IPS-18a (cell line): ENCODE data around the gene SMIM14.
"Not testable (repeated sequence)": the region's sequence is repeated elsewhere in the genome, so short reads cannot be mapped to it uniquely, and the experiment has no call there.

Experiments used
- H3K27ac ChIP-seq: one replicate; pipeline ENCODE4 v1.5.1; 2013; ENCODE audit warnings: low read length
- H3K27me3 ChIP-seq: one replicate; pipeline ENCODE4 v1.6.1; 2013; ENCODE audit warnings: mild to moderate bottlenecking, low read length; ENCODE audit not compliant: control insufficient read depth, insufficient read depth
- H3K36me3 ChIP-seq: one replicate; pipeline ENCODE4 v1.6.1; 2013; ENCODE audit warnings: low read depth, low read length; ENCODE audit not compliant: control insufficient read depth
- H3K4me1 ChIP-seq: one replicate; pipeline ENCODE4 v1.6.1; 2013; ENCODE audit warnings: low read depth, low read length; ENCODE audit not compliant: control insufficient read depth
- H3K4me3 ChIP-seq: one replicate; pipeline ENCODE4 v1.5.1; 2013; ENCODE audit warnings: low read length
- H3K9ac ChIP-seq: one replicate; pipeline ENCODE4 v1.6.1; 2013; ENCODE audit warnings: mild to moderate bottlenecking, low read length, moderate library complexity
- H3K9me3 ChIP-seq: one replicate; pipeline ENCODE4 v1.6.1; 2013; ENCODE audit warnings: low read depth, low read length; ENCODE audit not compliant: control insufficient read depth

SMIM14 gene

GRCh38 chr4:39660757-39661156 is 22.1 kb upstream of the SMIM14 start:
- H3K27ac ChIP-seq: no peak overlapping the region

DNA sequence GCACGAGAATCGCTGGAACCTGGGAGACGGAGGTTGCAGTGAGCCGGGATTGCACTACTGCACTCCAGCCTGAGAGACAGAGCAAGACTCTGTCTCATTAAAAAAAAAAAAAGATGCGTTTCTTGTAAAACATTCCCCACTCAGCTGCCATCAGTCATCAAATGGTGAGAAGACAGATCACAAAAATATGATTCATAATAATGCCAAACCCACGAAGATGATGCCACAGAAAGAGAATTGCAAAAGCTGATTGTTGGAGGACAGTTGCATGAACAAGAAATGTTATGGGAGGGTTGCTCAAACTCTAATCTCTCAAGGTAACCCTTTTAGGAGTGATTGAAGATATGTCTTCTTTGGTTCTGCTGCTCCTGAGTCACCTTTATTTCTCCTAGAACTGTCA is 21.4 kb upstream of the SMIM14 start:
- Histone ChIP-seq H3K4me1 (no peaks in the 10 kb centered on the region), H3K9me3 (no peaks in the 10 kb centered on the region), H3K27ac (no peak overlapping the region), H3K36me3 (no peaks in the 10 kb centered on the region), H3K9ac (no peak overlapping the region), H3K27me3 (no peaks in the 10 kb centered on the region), H3K4me3 (no peak overlapping the region)

More at GRCh38 chr4:39660757-39661156, 22.1 kb upstream of the SMIM14 start:
- H3K27me3 ChIP-seq: no peaks in the 10 kb centered on the region
- no peaks in the 10 kb centered on the region for H3K4me1 ChIP-seq
- no peaks in the 10 kb centered on the region for H3K9me3 ChIP-seq
- H3K4me3 ChIP-seq: no peak overlapping the region
- H3K9ac ChIP-seq: no peak overlapping the region
- no peaks in the 10 kb centered on the region for H3K36me3 ChIP-seq

GRCh38 chr4:39658756-39659155 is 20.1 kb upstream of the SMIM14 start:
- H3K4me1 ChIP-seq: no peaks in the 10 kb centered on the region
- H3K4me3 ChIP-seq: no peak overlapping the region
- no peaks in the 10 kb centered on the region for H3K9me3 ChIP-seq
- no peaks in the 10 kb centered on the region for H3K36me3 ChIP-seq
- H3K9ac ChIP-seq: no peak overlapping the region
- H3K27me3 ChIP-seq: no peaks in the 10 kb centered on the region
- H3K27ac ChIP-seq: no peak overlapping the region

- Histone ChIP-seq H3K9me3 (no peaks in the 10 kb centered on the region), H3K4me3 (no peak overlapping the region), H3K27me3 (no peaks in the 10 kb centered on the region), H3K9ac (no peak overlapping the region), H3K4me1 (no peaks in the 10 kb centered on the region), H3K36me3 (no peaks in the 10 kb centered on the region), H3K27ac (no peak overlapping the region)
These were observed 18.8 kb upstream of the SMIM14 start for GRCh38 chr4:39657465-39657864.

DNA sequence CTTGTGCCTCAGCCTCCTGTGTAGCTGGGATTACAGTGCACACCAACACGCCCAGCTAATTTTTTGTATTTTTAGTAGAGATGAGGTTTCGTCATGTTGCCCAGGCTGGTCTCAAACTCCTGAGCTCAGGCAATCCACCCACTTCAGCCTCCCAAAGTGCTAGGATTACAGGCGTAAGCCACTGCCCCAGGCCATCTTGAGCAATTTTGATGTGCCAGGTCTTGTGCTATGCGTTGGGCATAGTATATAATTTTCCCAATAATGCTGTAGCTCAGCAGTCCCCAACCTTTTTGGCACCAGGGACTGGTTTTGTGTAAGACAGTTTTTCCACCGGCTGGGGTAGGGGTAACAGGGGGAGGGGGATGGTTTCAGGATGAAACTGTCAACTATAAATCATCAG is 18.0 kb upstream of the SMIM14 start:
- not testable (repeated sequence) for H3K27me3 ChIP-seq, H3K36me3 ChIP-seq, H3K4me1 ChIP-seq, H3K9ac ChIP-seq, H3K9me3 ChIP-seq, H3K27ac ChIP-seq, H3K4me3 ChIP-seq

DNA sequence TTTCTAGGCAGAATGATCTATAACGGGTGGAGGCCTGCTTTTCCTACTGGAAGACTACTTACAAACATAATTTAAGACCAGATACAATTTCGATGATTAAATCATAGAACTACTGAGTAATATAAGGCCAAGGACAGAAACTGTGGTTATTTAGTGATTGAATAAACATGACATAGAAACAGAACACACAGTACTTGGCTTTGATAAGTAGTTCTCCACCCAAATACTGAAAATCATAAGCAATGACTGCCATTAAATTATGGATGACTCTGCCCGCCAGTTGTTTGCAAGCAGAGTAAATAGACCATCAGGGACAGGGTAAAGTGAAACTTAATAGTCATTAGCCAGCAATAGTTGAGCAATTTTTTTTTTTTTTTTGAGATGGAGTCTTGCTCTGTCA is 17.2 kb upstream of the SMIM14 start:
- H3K27me3 ChIP-seq: no peaks in the 10 kb centered on the region
- H3K4me1 ChIP-seq: no peaks in the 10 kb centered on the region
- H3K27ac ChIP-seq: no peak overlapping the region
- H3K4me3 ChIP-seq: no peak overlapping the region
- H3K36me3 ChIP-seq: no peaks in the 10 kb centered on the region
- H3K9ac ChIP-seq: no peak overlapping the region
- H3K9me3 ChIP-seq: no peaks in the 10 kb centered on the region

- Histone ChIP-seq H3K27me3 (no peaks in the 10 kb centered on the region), H3K36me3 (no peaks in the 10 kb centered on the region), H3K9me3 (no peaks in the 10 kb centered on the region), H3K27ac (no peak overlapping the region), H3K4me3 (no peak overlapping the region), H3K4me1 (no peaks in the 10 kb centered on the region), H3K9ac (no peak overlapping the region)
These were observed 16.5 kb upstream of the SMIM14 start for GRCh38 chr4:39655211-39655610.

- H3K27me3 ChIP-seq, H3K27ac ChIP-seq, H3K4me1 ChIP-seq, H3K9me3 ChIP-seq, H3K36me3 ChIP-seq, H3K4me3 ChIP-seq, H3K9ac ChIP-seq: not testable (repeated sequence)
These were observed 12.9 kb upstream of the SMIM14 start for GRCh38 chr4:39651586-39651985.

DNA sequence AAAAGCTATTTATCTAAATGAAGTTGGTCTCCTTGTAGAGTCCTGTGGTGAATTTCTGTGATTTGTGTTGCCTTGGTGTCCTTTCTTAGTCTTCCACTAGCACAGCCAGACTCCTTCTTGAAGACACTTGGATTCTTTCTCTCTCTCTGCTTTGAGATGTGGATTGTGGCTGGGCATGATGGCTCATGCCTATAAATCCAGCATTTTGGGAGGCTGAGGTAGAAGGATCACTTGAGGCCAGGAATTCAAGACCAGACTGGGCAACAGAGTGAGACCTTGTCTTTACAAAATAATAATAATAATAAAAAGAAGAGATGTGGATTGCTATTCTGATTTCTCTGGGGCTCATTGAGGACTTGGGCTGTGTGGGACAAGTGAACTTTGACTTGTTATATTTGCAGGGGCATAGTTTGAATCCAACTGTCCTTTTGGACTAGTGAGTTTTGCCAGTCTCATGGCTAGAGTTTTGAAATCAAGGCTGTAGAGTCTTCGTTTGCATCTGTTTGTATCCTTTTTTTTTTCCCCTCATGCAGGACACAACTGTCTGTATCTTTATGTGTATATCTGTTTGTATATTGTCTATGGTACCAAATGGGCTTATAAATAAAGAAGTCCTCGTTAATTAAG is 11.1 kb upstream of the SMIM14 start:
- no peaks in the 10 kb centered on the region for H3K27me3 ChIP-seq
- H3K4me3 ChIP-seq: no peak overlapping the region
- H3K9ac ChIP-seq: no peak overlapping the region
- H3K36me3 ChIP-seq: no peaks in the 10 kb centered on the region
- no peaks in the 10 kb centered on the region for H3K4me1 ChIP-seq
- no peaks in the 10 kb centered on the region for H3K9me3 ChIP-seq
- H3K27ac ChIP-seq: no peak overlapping the region

GRCh38 chr4:39648827-39649558 is 10.3 kb upstream of the SMIM14 start:
- no peaks in the 10 kb centered on the region for H3K27me3 ChIP-seq
- no peaks in the 10 kb centered on the region for H3K4me1 ChIP-seq
- H3K36me3 ChIP-seq: no peaks in the 10 kb centered on the region
- H3K4me3 ChIP-seq: no peak overlapping the region
- no peaks in the 10 kb centered on the region for H3K9me3 ChIP-seq
- no peak overlapping the region for H3K9ac ChIP-seq
- H3K27ac ChIP-seq: no peak overlapping the region

DNA sequence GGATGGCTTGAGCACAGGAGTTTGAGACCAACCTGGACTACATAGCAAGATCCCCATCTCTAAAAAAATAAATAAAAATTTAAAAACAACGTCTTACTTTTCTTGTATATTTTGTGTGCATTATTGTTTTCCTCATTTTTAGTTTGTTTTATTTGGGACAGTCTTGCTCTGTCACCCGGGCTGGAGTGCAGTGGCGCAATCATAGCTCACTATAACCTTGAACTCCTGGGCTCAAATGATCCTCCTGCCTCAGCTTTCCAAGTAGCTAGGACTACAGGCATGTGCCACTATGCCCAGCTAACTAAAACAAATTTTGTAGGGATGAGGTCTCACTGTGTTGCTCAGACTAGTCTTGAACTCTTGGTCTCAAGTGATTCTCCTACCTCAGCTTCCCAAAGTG is 9.5 kb upstream of the SMIM14 start:
- no peaks in the 10 kb centered on the region for H3K27me3 ChIP-seq
- no peak overlapping the region for H3K27ac ChIP-seq
- no peaks in the 10 kb centered on the region for H3K36me3 ChIP-seq
- H3K9ac ChIP-seq: no peak overlapping the region
- no peaks in the 10 kb centered on the region for H3K9me3 ChIP-seq
- H3K4me1 ChIP-seq: no peaks in the 10 kb centered on the region
- H3K4me3 ChIP-seq: no peak overlapping the region

- Histone ChIP-seq H3K27ac (no peak overlapping the region), H3K9ac (no peak overlapping the region), H3K9me3 (no peaks in the 10 kb centered on the region), H3K4me3 (no peak overlapping the region), H3K27me3 (no peaks in the 10 kb centered on the region), H3K36me3 (no peaks in the 10 kb centered on the region), H3K4me1 (peaks cover 8% of the 10 kb centered on the region)
These were observed 4.4 kb upstream of the SMIM14 start for GRCh38 chr4:39642885-39643552.
